GM21619 (cell line): Measurements from ENCODE around the gene FYCO1.

Experiments
- ATAC-seq: cut with Tn5 transposase; IDR thresholded peaks from one replicate; pipeline ENCODE4 v1.9.1; 2021; ENCODE audit not compliant: unreplicated experiment

The FYCO1 gene

DNA sequence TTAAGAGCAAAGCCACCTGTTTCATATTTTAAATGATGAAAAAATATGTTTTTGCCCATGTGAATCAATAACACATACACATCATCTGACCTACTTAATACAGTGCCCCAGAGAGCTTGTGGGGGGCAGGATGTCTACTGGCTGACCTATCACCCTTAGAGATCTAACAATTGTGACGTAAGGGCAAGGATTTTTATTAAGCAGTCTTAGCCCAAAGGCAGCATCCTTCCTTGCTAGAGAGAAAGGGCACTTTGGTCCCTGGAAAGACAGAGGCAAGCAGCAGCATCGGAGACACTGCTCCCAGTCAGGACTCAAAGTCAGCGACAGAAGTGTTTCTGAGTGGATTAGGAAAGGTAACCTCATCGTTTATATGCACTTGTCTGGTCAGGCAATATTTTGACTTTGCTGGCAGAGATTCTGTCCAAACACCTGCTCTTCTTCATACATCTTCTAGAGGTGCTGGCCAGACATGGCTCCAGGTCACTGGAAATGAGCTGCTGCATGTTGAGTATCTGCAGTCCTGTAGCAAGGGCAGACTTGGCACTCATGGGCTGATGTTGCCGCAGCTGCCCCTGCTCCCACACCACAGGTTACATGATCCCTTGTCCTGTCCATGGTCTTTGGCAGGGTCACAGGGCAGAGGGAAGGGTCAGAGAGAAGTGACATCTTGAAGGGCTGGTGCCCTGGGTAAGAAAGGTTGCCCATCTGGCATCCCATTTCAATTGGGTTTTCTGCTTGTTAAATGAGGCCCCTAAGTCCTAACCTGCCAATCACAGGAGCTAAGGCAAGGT lies 50.6 kb downstream of the FYCO1 start:
- no peak for ATAC-seq

DNA sequence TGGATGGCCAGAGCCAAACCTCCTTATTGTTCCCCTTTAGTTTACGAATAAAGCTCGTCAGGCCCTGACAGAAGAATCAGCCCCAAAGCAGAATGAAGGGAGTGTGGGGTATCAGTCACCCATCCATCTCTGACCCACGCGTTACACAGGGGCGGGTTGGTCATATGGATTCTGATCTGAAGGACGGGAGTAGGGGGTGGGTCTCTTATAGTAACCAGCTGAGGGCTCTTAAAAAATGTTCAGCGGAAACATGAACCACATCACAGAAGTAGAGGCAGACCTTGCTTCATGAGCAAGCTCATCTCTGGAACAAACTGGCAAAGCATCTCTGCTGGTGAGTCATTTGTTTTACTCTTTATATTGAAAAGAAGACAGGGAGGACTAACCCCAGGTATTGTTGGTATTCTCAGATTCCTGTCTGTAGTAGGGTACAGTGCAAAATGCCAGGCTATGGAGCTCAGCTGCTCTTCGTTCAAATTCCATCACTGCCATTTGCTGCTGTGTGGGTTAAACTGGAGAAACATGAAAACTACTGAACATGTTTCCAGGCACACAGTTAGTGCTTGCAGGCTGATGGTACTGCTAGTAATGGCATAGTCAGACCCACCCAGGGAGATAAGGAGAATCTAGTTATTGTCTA lies 52.3 kb downstream of the FYCO1 start, which contains the start of gene CXCR6:
CXCR6 (plus strand) TSS at position 258 of the 640 bp plus-strand sequence. CDS start 3,018 bp downstream, outside the sequence.
- ATAC-seq: no peak

DNA sequence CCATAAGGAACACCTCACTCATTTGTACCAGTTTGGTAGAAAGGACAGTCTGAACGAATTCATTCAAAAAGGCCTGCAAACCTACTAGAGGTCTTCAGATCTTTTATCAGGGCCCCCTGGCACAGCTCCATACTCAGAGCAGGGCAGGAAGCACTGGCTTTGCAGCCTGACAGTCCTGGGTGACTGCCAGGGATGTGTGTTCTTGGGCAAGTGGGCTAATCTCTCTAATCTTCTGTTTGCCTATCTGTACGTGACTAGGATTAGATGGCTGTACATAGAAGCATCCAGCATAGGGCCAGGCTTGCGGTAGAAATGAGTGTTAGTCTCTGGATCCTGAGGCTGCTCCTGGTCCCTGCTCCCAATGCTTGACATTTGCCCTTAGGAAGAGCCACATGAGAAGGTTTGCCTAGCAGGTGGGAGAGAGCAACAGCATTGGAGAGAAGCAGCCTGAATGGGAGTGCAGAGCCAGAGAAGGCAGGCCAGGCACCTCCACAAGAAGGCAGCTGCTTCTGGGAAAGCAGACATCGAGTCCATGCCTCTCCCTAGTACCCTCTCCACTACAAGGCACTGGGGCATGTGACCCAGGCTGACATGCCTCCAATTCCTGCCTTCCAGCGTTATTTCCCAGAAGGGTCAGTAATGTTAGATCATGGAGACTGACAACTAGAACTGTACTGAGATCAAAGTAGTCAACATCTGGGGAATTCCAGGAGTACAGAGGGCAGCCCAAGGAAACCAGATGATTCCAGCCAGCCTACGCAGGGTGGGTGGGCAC lies 53.4 kb downstream of the FYCO1 start:
- ATAC-seq: no peak

DNA sequence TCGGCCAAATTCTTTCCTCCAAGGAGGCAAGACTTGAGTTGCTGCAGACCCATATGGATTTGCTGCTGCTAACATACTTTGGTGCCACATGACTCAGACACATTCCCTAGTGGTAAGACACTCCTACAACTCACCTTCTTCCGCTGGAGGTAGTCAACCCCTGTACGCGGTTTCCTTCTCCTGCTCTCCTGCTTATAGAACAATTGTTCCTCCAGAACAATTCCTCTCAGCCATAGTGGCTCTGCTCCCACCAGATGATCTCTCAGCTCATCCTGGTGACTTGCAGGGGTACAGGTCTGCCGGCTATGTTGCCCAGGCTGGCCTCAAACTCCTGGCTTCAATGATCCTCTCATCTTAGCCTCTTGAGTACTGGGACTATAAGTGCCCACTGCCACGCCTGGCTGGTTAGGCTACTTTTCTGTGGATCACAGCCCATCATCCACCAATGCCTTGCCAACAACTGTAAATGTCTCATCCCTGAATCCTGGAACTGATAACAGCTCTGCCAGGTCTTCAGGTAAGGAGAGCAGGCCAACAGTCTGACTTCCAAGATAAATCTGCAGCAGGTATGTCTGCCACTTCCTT lies 54.8 kb downstream of the FYCO1 start:
- no peak for ATAC-seq

DNA sequence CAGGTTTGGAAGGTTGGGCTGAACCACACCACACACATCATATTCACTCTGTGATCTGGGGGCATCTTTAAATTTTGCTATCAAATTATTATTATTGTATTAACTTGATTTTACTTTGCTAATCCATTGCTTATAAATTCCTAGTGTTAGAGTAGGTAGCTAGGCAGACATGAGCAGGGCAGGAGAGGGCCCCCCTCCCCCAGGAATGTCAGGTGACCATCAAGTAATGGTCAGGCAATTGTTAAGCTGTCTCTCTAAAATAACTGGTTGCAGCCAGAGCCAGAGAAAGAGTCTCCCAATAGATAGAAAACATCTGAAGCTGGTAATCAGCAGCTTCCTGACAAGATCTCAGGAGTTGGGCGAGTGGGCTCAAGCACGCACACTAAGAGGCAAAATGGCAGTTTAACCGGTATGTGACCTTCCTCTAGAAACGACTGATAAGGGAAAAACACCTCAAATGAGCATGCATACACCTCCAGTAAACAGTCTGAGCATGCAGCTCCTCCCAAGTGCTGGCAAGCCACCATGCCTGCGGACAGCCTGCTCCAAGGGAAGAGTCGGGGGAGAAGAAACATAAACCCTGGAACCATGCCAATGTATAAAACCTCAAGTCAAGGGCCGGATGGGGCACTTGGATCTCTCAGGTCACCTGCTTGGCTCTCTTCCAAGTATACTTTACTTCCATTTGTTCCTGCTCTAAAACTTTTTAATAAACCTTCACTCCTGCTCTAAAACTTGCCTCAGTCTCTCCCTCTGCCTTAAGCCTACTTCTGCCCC lies 55.4 kb downstream of the FYCO1 start:
- ATAC-seq: no peak

DNA sequence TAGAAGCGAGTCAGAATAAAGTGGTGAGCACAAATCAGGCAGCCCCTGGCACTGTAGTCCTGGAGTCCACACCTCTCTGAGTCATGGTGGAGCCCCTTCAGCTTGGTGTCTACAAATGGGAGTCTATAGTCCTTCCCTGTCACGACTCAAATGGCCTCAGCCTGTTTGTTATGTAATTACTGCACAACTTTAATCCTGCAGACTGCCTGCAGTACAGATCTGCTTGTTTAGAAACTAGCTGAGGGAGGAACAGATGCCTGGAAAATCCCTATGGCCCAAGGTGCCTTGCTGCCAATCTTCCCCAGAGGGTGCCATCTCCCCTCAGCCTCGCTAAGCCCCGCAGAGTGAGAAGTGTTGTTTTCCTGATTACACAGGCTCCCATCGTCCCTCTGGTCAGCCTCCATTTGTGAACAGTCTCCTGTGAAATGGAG lies 56.3 kb downstream of the FYCO1 start:
- no peak for ATAC-seq

DNA sequence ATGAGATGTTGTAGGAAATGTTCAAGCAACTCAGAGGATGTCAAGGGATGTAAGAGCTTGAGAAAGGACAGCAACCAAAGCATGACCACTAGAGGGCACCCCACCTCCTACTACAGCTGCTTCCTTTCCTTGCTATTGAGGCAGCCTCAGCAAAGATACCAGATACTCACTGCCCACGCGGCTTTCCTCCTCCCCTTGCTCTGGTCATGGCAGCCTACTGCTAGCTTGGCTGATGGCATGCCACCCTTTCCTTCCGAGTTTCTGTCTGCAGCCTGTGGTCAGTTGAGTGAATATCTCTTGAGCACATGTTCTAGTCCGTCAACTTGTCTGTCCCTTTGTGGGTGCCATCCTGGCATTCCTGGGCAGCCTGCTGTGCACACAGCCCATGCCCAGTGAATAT lies 56.8 kb downstream of the FYCO1 start:
- ATAC-seq: no peak

DNA sequence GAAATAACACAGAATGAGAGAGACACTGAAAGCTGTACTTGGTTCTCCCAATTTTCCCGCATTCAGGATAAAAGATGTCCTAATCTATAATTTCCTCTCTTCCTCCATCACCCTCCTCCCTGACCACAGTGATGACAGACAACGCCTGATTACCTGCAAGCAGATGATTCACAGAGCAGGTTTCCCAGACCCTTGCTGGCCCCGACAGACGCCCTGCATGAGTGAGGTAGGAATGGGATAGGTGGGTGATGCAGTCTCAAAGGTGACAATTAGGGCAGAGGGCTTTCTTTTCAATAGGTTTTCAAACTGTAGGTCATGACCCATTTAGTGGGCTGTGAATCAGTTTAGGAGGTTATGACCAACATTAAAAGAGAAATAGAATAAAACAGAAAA lies 57.6 kb downstream of the FYCO1 start:
- no peak for ATAC-seq

DNA sequence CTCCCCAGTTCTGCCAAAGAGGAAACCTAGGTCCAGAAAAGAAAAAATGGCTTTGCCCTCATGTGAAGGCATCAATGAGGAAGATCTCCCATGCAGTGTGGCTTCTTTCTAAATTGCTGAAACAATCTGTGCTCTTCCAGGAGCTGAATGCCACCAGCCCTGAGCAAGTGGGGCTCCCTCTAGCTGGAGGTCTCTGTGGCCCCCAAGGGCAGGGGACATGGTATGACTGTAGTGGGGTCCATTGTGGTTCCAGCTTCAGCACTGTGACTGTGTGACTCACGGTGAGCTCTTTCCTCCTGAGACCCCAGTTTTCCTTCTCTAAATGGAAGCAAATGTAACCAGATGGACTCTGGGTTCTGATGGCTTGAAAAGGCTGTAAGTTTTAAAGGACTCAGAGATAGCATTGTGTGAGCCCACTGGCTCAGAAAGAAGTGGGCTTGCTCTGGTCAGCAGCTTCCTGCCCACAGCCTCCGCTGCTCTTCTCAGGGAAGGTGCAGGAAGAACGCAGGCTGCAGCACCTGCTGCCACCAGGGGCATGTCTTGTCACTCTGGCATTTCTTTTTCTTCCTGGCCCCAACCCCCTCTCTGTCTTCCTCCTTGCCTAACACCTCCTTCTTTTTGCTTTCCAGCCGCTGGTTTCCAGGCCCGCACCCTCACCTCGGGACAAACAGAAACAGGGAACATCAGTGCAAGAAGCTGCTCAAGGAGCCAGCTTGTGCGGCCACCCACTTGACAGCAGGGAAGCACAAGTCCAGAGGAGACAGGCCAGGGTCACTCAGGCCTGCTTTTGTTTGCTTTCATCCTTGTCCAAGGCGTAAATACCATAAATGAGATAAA lies 58.2 kb downstream of the FYCO1 start:
- ATAC-seq: no peak

DNA sequence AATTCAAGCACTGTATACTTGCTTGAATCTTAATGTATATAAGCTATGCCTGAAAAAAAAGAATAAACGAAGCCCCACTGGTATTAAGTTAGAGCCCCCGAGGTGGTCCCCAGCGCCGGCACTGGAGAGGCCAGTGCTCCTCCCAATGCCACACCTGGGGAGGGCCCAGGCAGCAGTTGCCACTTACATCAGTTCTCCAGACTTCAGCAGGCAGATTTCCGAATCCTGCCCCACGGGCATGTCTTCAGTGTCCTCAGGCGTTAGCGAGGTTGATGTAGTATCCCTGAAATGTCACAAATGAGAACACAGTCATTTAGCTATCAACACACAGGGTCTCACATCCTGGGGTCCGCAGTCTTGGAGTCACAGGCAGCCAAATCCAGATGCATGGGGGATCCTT lies 59.4 kb downstream of the FYCO1 start:
- no peak for ATAC-seq

DNA sequence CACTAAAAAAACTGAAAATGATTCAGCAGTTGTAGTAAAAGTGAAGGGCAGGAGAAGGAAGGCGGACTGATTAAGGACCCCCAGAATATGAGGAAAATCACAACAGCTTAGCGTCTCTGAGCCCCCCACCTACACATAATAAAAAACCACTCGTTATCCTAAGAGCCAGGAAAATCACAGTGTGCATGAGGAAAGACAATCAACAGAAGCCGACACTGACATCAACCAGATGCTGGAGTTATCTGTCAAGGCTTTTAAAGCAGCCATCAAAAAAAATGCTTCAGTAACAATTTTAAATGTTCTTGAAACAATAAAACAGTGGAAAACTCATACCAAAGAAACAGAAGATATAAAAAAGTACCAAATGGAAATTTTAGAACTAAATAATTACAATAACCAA lies 62.0 kb downstream of the FYCO1 start:
- ATAC-seq: no peak

DNA sequence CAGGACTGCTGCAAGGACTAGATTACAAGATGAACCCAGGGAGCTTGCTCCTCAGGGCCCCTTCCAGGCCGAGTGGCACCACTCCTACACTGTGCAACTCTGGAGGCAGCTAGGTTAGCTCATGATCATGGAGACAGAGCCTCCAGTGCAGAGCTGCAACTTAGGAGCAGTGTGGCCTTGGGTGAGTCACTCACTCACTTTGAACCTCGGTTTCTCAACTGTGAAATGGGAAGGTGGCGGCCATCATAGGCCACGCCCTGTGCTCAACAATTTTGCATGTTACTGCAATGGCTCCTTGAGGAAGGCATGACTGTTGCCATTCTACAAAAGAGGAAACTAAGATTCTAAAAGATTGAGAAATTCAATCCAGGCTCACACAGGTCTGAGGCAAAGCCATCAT lies 63.5 kb downstream of the FYCO1 start:
- ATAC-seq: no peak

DNA sequence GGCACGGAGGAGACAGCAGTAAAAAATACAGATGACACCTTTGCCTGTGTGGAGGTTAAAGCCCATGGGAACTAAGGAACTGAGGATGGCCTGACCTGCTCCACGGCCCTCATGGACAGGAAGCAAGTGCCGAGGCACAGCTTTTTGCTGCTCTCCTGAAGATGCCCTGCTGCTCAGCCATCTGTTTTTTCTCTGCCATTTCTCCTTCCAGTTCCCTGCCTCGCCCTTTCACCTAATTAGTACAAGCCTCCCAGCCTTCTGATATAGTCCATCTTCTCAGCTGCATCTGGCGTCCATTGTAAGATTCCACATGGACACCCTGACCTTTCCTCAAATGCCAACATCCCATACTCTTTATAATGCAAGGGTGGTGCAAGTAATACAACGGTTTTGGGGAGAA lies 64.1 kb downstream of the FYCO1 start:
- ATAC-seq: no peak

DNA sequence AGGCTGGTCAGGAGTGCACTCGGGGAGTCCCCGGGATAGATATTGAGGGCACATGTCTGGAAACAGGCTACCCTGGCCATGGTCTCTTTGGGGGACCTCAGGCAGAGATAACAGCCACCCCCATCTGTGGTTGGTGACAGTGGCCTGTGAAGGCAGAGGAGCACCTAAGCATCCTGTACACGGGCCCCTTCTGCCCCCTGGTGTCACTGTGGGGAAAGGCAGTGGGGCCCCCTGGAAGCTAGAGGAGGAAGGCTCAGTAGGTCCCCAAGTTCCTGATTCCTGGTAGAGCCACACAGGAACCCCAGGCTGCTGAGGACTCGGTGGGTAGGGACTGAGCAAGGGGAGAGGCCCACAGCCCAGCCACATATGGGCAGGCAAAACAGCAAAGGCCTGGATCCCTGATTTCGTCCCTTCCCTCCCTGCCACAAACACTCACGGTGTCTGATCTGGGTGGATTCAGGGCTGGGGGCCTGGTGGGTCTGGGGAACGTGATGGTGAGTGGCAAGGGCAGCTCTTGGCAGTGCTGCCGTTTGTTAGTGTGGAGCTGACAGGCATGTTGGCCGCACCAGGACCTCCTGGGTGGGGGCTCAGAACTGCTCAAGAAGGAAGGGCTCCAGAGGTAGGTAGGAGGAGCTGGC lies 66.5 kb downstream of the FYCO1 start:
- no peak for ATAC-seq

DNA sequence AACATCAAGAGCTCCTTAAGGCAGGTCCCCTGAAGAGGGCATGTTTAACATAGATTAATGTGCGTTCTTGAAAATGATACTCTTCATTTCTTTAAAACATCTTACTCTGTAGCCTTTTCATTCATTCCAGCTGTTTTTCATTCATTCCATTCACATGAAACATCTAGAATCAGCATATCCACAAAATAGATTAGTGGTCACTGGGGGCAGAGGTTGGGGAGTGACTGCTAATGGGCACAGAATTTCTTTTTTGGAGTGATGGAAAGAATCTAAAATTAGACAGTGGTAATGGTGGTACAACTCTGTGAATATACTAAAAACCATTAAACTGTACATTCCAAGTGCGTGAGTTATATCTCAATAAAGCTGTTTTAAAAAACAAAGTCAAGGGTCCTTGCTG lies 67.7 kb downstream of the FYCO1 start:
- no peak for ATAC-seq

DNA sequence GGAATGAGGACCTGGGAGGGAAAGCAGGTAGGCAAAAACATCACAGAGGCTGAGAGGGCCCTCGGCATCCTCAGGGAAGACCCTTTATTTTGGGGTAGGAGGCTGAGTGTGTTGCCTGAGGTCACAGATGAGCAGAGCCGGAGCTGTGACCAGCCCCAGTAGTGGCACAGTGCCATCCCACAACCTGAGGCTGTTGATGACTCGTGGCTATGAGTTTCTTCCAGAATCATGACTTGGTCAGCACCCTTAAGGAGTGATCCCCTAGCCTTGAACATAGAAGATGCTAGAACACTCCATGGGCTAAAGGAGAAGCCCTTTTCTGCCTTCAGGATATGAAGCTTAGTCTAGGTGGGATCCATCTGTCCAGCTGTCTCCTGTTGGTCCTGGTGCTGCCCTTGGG lies 71.9 kb downstream of the FYCO1 start:
- ATAC-seq: no peak

DNA sequence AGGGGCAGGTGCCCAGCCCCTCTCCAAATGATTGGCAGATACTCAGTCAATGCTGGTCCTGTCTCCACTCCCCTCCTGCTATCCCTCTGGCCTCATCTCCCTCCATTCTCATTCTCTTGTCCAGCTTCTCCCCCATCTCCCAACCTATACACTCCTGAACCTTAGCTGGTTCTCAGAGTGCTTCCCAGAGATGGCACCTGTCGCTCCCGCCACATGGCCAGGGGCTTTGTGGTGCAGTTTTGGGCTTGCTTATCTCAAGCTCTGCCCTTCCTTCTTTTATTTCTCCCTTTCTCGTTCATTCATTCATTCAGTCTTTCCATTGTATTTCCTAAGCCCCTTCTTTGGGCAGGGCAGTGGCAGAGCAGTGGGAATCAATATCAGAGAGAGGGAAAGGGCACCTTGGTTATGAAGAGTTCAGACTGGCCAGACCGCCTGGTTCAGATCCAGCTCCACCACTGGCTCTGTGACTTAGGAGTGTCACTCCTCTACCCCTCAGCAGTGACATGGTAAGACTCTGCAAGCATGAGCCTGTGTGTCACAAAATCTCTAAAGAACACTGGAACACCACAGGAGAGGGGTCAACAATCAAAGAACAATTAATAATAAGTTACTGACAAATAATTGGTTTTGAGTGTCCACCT lies 72.6 kb downstream of the FYCO1 start:
- ATAC-seq: no peak

DNA sequence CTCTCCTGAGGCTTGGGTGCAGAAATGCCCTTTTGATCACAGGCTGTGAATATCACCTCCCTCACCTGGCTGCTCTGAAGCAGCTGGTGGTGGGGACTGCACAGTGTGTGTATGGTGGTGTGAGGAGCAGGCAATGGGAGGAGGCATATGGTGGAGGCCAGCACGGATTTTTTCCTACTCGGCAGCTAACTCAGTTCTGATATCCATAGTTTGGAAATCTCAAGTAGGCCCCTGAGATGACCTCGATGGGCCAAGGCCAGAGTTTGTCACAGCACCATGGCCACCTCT lies 73.6 kb downstream of the FYCO1 start:
- no peak for ATAC-seq
